ENCODE results near the gene VTI1A.

VTI1A gene

DNA sequence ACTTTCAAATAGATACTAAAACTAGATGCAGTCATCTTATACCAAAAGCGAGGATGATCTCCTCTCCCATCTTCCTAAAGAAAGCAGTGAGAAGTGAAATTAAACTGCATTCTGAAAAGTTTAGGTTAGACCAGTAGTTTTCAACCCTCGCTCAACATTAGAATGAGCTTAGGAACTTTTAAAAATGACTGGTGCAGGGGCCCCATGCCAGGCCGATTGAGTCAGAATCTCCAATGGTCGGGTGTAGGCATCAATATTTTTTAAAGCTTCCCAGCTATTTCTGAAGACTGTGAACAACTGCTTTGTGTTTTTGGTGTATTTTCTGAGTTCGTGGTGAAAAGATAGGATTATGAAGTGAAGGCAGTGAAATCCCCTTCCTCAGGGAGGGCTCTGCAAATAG lies 146.0 kb downstream of the VTI1A start:
- DNase-seq = no peak

DNA sequence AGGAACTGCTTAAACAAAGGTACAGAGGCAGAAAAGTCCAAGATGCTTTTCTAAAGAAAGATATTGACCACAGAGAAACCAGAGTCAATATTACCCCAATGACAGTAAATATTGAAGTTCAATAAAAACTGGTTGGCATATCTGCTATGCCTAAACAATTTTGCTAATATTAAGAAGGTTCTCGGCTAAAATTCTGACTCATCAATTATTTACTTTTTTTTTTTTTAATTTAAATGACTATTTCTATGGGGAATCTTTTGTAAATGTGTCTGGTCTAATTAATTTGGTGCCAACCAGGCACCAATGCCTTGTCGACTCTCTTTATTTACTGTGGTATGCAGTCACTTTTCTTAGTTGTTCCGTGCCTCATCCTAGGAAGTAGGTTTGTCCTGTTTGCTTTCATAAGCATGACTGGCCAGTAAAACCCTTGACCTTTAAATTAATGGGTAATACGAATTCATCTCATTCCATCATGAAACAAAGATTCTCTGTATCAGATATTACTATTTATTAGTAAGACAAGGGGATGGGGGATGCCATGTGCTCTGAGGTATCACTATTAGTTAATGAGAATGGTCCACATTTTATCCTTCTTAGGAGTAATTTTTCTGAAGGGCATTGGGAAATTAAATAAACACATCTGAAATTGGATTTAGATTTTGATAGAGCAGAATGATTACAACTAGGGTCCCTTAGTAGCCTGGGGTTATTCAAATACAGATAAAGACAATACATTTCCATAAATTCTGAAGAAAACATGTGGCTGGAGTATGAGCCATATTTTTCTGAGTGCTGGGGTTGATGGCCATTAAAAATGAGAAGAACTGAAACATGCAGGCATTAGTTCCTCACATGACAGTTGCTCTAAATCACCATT lies 154.4 kb downstream of the VTI1A start:
- no peak for DNase-seq

DNA sequence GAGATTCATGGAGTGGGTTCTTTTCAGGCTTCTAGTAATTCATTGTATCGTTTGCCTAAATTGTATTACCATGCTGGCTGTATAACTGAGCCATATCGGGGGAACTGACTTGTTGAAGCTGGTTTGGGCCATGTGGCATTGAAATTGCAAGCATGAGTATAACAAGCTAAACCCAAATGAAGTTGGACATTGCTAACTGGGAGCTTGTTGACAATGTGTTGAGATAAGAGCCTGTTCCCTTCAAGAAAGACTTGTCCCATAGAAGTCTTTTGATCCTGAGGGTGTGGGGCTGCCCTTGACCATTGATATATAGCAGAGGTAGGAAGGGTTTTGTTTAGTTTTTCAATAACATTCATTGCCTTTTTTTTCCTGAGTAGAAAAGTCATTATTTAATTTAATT lies 156.0 kb downstream of the VTI1A start:
- DNase-seq = no peak

DNA sequence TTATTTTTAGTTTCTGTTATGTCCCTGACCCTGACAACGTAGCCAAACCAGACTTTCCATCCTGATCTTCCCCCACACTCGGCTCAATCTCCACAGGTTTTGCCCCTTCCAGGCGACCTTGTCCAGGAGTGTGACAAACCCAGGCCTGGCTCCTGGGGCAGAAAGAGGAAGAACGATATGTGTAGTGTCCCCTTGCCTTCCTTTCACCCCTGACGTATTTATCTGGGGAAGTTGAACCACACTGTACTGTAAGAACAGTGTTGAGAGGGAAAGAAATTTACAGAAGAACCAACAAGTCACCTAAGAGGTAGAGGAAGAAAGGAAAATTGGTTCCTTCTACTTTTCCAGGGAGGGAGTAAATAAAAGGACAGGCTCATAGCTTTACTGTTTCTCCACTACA lies 158.0 kb downstream of the VTI1A start:
- DNase-seq = no peak

DNA sequence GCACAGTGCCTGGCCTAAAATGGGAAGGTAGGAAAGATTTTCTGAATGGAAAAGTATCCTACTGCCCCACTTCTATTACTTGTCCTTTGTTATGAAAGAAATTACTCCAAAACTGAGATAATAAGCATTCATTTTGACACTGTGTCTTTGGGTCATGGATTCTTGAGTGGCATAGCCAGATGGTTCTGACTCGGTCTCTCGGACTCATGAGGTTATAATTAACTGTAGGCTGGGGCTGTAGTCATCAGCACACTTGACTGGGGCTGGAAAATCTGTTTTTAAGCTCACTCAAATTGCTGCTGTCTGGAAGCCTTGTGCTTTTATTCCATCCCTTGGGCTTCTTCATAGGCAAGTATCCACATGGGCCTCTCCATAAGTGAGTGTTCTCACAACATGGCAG lies 160.5 kb downstream of the VTI1A start:
- no peak for DNase-seq

DNA sequence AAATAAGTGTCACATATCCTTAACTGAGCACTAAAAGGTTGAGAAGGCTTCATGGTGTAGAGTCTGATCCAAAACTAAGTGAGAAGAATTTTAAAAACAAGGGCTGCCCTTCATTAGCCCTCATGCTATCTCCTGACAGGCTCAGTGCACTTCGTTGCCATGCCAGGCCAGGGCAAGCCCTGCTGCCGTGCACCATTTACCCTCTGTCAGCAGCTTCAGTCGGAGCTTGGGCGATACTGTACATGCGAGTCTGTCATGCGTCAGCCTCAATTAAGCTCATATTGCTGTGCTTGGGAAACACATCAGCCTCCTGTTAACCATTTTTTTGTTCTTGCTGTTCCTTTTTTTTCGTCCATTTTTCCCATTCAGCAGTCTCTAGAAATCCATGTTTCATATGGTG lies 166.6 kb downstream of the VTI1A start:
- DNase-seq = no peak

DNA sequence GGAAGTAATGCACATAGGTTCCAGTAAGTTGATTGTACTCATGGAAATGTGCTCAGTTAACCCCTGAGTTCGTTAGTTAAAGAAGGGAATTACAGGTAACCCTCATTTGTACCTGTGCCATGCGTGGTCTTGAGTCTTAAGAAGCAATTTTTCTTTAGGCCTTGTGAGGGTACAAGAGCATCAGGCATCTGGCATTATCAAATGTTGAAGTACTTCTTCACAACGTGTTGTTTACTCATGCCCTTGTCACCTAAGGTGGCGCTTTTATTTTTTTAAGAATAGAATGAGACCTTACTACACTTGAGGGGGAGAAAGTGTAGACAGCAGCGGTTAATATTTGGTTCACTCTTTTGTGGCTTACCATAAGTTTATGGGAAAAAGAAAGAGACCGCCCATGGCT lies 167.1 kb downstream of the VTI1A start:
- no peak for DNase-seq

DNA sequence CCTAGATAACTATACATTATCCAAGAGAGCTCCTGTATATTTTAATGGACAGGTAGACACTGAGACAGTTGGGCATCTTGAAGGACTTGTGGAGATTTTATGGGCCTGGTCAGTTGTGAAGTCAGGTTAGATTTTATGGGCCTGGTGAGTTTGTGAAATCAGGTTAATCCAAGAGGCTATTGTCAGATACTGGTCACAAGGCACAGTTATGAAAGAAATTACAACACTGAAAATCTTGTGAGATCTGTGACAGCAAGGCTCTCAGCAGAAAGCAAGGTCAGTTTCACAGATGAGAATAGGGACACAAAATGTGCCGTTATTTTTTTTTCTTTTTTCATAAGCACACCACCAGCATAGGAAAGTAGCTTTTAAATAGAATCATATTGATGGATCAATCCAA lies 167.6 kb downstream of the VTI1A start:
- DNase-seq = no peak

DNA sequence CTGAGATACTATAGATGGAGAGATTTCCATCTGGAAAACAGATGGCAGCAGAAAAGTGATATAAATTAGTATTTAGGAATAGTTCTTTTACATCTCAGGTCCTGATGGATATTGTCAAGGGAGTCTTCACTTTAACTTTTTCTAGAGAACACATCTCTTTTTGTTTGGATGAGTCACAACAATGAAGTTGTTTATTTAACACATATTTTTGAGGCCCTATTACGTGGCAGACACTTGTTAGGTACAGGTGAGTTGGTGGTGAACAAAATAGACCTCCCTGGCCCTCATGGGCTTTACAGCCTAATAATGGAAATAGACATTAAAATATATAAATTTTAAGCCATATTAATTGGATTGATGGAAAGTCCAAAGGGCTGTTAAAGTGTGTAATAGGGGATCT lies 168.3 kb downstream of the VTI1A start:
- no peak for DNase-seq

DNA sequence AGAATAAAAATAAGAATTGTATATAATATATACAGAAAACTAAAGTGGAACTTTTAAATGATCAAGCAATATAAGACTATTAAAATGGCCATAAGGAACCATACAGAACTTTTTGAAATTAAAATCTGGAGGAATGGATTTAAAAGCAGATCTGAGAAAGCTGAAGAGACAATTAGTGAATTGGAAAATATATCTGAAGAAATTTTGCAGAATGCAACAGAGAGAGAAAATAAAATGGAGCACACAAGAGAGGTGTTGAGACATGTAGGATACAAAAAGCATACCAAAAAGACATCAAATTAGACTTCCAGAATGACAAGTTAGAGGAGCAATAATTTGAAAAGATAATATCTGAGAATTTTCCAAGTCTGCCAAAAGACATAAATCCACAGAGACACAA lies 169.6 kb downstream of the VTI1A start:
- DNase-seq = no peak

DNA sequence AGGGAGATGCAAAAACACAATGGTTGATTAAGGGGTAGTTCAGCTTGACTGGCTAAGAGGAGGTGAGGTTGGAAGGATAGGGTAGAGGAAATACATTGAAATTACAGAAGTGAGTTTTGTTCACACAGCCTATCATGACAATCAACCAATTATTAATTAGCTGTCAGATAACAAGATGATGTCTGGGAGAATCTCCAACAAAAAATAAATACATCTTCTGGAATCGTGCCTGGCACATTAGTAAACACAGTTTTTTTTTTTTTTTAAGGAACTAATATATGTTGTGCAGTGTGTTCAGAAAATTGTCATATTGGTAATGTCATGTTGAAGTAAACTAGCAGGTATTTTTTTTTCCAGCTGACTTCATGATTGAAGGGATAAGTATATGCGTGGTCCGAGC lies 171.8 kb downstream of the VTI1A start:
- no peak for DNase-seq

DNA sequence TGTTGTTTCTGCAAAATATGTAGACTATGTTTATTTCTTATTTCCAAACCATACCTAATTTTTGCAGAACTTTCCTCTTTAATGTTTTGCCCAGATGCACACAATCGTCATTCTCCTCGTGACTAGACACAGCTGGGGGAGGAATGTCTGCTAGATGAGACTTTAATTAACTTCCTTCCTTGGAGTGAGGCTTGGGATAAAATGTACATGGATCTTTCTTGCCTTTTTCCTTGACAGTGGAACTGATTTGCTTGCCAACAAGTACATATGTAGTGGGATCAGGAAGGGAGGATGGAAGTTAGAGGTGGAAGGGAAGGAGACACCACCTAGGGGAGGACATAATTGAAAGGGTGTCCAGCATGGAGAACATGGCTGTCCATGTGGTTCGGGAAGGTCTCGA lies 172.5 kb downstream of the VTI1A start:
- DNase-seq = no peak

DNA sequence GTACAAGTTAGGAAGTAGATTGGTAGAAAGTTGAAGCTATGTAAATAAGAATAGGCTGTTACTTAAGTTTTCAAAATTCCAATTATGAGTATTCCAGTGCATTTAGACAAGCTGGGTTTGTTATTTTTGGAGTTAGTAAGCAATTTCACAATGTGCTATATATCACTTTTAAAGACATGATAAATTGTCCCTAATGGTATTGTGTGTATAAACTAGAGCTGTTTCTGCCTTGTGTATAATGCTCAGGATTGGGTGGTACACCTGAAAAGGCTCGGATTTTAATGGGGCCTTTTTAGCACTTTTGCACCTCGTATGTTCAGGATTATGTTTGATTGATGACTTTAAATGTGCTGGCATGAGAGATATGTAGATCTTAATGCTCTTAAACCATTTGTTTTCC lies 175.8 kb downstream of the VTI1A start:
- no peak for DNase-seq

DNA sequence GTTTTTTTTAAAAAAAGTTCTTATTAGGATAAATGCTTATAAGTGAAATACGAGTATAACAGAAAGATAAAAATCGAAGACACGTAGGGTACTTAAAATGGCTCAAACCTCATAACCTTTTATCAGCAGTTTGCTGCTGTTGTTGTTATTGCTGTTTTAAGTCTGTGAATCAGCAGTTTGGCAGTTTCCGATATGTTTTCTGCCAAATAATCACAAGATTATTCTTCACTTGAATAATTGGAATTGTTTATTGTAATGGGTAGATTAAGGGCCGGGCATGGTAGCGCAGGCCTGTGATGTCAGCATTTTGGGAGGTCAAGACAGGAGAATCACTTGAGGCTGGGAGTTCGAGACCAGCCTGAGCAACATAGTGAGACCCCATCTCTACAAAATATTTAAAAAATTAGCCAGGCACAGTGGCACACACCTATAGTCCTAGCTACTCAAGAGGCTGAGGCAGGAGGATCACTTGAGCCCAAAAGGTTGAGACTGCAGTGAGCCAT lies 177.6 kb downstream of the VTI1A start:
- DNase-seq = no peak

DNA sequence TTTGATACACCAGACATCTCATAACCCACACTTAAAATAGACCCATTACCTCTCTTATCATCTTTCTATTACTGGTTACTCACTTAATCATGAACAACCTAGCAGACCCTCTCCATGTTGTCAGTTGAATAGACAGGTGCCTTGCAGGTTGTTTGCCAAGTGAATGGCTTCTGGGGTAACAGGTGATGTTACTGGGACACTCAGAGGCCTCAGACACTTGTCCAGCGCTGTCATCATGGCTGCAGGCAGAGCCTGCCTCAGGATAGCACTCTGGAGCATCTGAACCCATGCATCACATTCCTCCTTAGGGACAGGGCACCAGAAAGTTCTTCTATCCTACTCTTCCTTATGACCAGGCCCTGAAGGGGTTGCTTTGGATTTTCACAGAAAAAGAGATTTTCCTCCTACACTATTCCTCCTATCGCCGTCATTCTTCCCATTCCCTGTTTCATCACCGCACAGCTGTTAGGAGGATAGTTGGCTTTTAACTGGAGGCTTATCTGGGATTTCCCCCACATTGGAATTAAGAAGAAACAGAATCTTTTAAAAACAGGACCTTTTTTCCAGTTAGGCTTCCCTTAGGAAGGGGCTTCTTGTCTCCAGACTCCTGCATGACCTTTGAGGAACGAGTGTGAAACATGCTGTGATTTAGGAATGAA lies 182.1 kb downstream of the VTI1A start:
- DNase-seq = no peak

DNA sequence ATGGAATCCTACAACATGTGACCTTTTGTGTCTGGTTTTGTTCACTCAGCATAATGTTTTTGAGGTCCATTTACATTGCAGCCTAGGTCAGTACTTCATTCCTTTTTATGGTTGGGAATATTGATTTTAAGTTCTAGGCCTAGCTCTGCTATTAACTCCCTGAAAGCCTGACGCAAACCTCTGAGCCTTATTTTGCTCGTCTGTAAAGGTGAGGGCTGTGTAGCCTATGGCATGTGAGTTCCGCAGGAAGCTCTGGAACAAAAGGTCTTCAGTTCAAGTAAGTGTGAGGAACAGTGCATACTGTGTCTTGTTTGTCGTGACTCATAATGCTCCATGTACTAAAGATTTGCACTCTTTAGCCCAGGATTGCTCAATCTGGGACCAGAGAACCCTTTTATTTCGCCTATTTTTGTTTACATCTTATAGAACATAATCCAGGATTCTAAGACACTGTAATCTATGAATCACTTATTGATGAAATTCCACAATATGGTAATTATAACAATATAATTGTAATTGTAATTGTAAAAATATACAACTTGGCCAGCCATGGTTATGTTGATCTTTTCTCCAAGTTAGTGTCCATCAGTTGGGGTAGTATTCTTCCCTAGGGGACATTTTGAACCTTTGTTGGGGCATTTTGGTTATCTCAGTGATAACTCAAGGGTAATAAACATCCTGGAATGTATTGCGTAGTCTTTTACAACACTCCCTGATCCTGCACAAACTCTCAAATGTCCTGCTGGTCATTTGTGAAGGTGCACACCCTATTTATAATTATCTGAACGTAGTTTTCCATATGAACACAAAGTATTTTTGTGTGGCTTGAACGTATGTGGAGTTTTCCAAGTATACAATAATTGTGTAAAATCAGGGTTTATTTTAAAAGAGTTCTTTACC lies 184.7 kb downstream of the VTI1A start:
- DNase-seq = no peak

DNA sequence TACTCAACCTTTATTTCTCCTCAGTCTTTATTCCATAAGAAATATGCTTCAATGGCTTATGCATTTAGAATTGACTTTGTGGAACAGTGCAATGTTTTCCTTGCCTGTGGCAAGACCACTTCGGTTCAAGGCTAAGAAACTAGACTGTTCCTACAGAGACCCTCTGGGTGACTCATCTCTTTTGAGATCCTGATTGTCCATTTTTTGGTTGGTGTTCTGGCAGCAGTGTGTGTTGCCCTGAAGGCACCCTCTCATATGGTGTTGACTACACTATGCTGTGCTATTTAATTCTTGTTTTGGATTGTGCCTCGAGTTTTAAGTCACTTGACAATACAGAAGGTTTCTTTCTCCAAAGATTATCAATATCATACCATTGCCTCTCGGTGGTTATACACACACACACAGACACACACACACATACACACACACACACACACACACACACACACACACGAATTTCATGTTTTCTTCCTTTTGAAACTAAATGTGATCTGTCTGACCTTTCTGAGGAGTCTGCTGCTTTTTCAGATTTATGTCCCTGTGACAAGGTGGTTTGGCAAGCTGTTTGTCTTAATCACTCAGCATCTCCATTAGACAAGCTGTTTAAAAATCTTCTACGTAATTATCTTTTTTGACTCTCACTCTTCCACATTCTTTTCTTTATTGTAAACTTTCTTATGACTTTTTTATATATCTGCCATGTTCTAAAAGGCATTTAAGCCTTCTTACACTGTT lies 187.2 kb downstream of the VTI1A start:
- no peak for DNase-seq

DNA sequence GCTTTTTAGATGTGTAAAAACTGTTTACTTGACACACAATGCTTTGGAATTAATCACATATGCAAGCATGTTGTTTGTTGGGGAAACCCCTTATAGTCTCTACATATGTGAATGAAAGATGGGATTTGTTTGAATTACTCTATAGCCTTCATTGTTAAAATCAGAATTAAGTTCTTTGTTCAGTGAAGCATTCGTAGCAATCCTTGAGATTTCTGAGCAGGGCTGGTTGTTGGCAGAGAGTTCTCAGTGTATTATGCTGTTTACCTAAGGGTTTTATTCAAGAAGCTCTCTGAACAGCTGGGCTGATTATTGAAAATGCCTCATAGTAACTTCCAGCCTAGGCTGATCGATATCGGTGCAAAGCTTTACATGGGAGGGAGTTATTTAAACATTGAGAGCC lies 190.9 kb downstream of the VTI1A start:
- no peak for DNase-seq

DNA sequence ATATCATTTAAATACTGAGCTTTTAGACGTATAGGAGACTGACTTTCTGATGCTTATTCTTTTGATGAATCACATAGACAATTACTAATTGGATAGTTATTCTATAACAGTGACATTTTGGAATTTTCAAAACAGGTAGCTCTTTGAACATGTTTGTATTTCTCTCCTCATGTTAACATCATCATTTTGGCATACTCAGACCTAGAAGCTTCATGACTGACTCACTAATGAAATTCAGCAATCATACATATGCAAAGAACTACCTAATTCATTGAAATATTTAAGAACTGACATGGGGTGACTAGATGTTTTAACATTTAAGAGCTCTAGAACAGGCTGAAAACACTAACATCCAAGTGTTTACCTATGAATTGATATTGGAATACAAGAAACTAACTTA lies 192.3 kb downstream of the VTI1A start:
- no peak for DNase-seq

DNA sequence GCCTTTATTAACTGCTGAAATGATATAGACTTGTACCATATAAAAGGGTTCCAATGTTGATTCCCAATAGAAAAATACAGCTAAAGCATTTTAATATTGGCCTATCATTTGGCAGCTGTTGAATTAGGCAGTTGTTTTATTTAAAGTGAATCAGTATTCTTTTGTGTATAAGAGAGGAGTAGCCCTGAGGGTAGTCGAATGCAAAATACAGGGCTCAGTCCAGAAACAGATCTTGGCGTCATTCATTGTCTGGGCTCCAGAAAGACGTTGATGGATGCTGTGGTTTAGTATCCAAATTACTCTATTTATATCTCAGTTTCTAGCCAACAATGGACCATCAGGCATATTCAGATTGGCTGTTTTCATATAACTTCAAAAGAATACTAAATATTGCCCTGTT lies 193.6 kb downstream of the VTI1A start:
- DNase-seq = no peak

DNA sequence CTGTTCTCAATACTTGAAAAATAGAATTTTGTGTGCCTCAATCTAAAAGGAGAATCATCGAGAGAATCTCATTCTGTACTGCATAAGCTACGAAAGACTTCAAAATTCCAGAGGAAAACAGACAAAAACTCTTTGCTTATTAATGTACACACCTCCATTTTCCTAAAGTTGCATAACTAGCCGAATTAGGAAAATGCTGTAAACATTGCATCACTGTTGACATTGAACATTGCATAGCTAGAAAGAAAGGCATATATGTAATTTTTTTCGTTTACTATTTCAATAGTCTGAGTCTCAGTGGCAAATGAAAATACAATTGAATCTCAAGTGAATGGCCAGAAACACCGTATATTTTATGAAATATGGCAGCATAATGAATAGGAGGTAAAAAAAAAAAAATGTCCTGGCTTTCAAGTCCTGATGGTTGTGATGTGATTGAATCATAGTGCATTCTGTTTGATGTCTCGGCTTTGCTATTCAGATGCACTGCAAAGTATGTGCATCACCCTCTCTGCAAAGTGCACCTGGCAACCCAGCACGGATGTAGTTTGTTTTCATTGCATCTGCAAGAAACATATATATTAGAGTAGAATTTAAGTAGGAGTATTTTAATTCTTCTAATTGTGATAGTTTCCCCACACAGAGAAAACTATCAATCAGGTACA lies 196.7 kb downstream of the VTI1A start:
- no peak for DNase-seq

DNA sequence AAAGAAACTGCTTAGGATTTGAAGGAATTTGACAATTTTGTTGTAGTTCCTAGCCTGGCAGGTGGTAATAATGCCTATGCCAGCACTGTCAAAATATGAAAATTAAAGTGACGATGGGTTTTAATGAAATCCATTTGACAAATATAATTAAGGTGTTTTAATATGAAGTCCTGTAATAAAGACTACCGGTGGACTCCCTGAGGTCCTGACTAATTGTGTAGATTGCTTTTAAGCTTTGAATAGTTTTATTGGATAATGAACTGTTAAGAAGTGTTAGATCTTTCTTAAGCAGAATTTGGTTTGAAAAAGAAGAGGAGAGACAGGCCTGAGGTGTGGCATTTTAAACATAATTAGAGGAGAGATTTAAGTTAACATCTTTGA lies 197.2 kb downstream of the VTI1A start:
- DNase-seq = no peak

All from NCI-H187 treated with DMSO at 0.1 percent for 48 hours (cell line).